GM13977 (cell line): ENCODE results near the gene TCEAL2.
"Not testable (repeated sequence)": the region's sequence is repeated elsewhere in the genome, so short reads cannot be mapped to it uniquely, and the experiment has no call there.

Experiments used
- DNase-seq: peaks from one replicate; pipeline ENCODE4 v3.0.0; 2012; ENCODE audit warnings: low spot score
- in situ Hi-C: fragments of 300-500 bp; cut with MboI; formaldehyde crosslinking; loops from one replicate; pipeline ENCODE4 v1.12.0; 2022; ENCODE audit warnings: low sequenced_read_pairs, low pct_unique_long_range_greater_than_20kb, mixed read lengths, inconsistent platforms; ENCODE audit not compliant: unreplicated experiment
- TF ChIP-seq, protein P1 (sequence below): IDR thresholded peaks from 2 replicates; pipeline ENCODE4 v1.5.1; 2012; ENCODE audit warnings: mild to moderate bottlenecking, control low read depth; ENCODE audit not compliant: insufficient read depth; ENCODE audit errors: extremely low read depth, missing control alignments

Gene TCEAL2

DNA sequence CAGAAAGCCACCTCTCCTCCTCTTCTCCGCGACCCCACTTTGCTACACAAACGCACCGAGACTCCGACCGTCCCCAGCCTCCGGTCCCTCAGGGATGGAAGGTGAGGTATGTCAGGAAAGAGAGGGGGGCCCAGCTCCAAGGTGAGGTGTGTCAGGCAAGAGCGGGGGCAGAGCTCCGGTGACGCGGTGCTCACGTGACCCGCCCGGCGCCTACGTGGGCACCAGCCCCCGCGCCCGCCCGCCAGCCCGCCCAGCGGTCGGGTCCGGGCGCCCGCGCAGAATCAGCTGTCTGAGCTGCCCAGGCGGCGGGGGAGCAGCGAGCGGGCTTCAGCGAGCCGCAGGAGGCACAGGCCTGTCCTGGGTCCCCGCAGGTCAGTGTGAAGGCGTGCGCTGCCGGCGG is at the start of gene TCEAL2:
Gene TCEAL2, plus strand, starts transcription at position 244 of the 400 bp plus-strand sequence. CDS start 1,152 bp downstream, outside the sequence.
- in situ Hi-C loops, DNase-seq: not testable (repeated sequence)

DNA sequence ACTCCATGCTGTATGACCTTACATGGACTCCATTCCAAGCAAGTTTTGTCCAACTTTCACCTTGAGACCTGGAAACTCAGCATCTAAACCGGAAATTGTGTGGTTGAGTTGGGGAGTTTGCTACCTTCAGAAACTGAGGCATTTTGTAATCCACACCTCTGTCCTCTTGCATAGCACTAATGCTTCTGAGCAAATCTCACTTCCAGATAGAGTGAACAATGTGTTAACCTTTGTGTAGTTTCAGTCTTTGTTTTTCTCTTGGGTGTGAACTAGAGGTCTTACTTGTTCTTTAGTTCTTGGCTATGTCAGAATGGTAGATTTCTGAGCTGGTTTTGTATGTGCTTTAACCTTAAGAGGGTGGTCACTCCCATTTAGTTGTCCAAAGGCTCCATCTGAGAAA is 48.1 kb upstream of the TCEAL2 start:
- in situ Hi-C loops: no loop called here
- TF ChIP-seq, protein P1, sequence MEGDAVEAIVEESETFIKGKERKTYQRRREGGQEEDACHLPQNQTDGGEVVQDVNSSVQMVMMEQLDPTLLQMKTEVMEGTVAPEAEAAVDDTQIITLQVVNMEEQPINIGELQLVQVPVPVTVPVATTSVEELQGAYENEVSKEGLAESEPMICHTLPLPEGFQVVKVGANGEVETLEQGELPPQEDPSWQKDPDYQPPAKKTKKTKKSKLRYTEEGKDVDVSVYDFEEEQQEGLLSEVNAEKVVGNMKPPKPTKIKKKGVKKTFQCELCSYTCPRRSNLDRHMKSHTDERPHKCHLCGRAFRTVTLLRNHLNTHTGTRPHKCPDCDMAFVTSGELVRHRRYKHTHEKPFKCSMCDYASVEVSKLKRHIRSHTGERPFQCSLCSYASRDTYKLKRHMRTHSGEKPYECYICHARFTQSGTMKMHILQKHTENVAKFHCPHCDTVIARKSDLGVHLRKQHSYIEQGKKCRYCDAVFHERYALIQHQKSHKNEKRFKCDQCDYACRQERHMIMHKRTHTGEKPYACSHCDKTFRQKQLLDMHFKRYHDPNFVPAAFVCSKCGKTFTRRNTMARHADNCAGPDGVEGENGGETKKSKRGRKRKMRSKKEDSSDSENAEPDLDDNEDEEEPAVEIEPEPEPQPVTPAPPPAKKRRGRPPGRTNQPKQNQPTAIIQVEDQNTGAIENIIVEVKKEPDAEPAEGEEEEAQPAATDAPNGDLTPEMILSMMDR: no peak
- DNase-seq: no peak

DNA sequence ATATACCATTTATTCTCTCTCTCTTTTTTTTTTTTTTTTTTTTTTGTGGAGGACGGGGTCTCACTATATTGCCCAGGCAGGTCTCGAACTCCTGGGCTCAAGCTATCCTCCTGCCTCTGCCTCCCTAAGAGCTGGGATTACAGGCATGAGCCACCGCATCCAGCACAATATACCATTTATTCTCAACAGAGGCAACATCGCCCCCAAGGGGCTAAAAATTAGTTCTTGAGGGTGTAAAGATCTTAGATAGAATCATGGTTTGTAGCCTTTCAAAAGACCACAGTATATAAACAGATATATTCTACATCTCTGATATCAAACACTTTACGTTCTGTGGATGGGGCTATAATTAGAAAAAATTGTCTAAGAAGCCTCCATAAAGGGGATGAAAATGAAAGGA is 39.8 kb upstream of the TCEAL2 start:
- TF ChIP-seq, protein P1: peak; percentile 35
- in situ Hi-C loops: no loop called here
- DNase-seq: no peak

- TF ChIP-seq, protein P1: no peak
- in situ Hi-C loops: no loop called here
- no peak for DNase-seq
Measured at GRCh38 chrX:102113367-102113766, 12.1 kb upstream of the TCEAL2 start.

DNA sequence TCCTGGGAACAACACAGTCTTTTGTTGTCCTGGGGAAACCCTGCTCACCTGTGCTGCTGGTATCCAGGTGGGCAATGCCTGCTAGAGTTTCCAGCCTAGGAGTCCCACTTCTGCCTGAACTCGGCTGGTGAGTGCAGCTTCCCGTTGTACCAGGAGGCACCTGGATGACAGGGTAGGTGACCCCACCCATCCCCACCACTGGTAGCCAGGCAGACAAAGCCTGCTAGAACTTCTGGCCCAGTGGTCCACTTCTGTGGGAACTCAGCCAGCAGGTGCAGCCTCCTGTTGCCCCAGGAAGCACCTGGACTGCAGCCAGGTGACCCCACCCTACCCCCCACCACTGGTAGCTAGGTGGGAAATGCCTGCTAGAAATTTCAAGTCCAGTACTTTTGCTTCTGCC is 9.7 kb upstream of the TCEAL2 start:
- in situ Hi-C loops: no loop called here

DNA sequence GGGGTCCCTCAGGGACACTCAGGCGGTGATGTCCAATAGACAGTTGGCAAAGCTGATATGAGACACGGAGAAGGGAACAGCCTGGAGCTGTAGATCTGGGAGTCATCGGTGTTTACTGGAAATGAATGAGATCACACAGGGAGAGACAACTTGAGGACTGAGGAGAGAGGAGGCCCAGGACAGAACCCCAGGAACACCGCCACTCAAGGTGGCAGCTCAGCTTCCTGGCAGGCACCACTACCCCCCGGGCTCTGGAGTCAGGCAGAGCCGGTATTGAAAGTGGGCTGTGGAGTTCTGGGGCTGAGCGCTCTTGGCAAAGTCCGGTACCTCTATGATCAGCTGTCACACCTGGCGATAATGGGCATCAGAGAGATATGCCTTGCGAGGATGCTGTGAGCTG is 465 bp upstream of the TCEAL2 start:
- in situ Hi-C loops, DNase-seq: not testable (repeated sequence)

More for the DNA sequence above, 9.7 kb upstream of the TCEAL2 start:
- DNase-seq: no peak
- TF ChIP-seq, protein P1: no peak

- DNase-seq, in situ Hi-C loops: not testable (repeated sequence)
Measured at GRCh38 chrX:102126080-102126818, 770 bp downstream of the TCEAL2 start.

- DNase-seq: no peak
- TF ChIP-seq, protein P1: no peak
- in situ Hi-C loops: no loop called here
Measured at GRCh38 chrX:102126863-102127262, 1.4 kb downstream of the TCEAL2 start.
